Ascending aorta (tissue), 2 donors: ENCODE measurements around the gene GTF2H3. TPM values are rescaled to one million over a fixed set of nuclear protein-coding genes. Genes with fewer than 3 reads are reported as not detected.

Experiments
- DNase-seq, 2 donors: peaks; one replicate each; pipeline ENCODE4 v3.0.0-alpha.2; 2019; ENCODE audit warnings: low spot score in 2 of 2
- H3K27ac ChIP-seq, 2 donors: fragments of 200-600 bp; sonication (generic); one replicate each; pipeline ENCODE4 v1.5.1; 2016 to 2017; ENCODE audit warnings: mild to moderate bottlenecking in 1 of 2
- H3K27me3 ChIP-seq: fragments of 200-600 bp; sonication (generic); one replicate; pipeline ENCODE4 v1.5.1; 2017
- H3K36me3 ChIP-seq, 2 donors: fragments of 200-600 bp; sonication (generic); one replicate each; pipeline ENCODE4 v1.5.1; 2016
- H3K4me1 ChIP-seq, 2 donors: fragments of 200-600 bp; sonication (generic); one replicate each; pipeline ENCODE4 v1.5.1; 2016 to 2017; ENCODE audit warnings: mild to moderate bottlenecking in 1 of 2
- H3K4me3 ChIP-seq, 2 donors: fragments of 200-600 bp; sonication (generic); one replicate each; pipeline ENCODE4 v1.5.1; 2016 to 2017; ENCODE audit warnings: mild to moderate bottlenecking in 1 of 2
- H3K9me3 ChIP-seq, 2 donors: fragments of 200-600 bp; sonication (generic); one replicate each; pipeline ENCODE4 v1.5.1; 2016
- intact Hi-C: fragments of 100-400 bp; cut with DNase I; formaldehyde crosslinking; loops from one replicate; pipeline ENCODE4 v1.15.1; 2023
- total RNA-seq: library from RNA; depleted of rRNA; stranded (reverse); fragments of >200 nt; gene quantifications from one replicate; pipeline ENCODE4 v1.1.0, GENCODE V29; 2016
- TF ChIP-seq, protein P1 (sequence below), 3 experiments: fragments of 200-600 bp in 2 of 3; fragments of 450-650 bp in 1 of 3; sonication (generic) in 2 of 3; IDR thresholded peaks; one replicate each; pipeline ENCODE4 v1.5.1; 2016 to 2019; ENCODE audit warnings: antibody characterized with exemption in 3 of 3, mild to moderate bottlenecking in 1 of 3, moderate library complexity in 1 of 3

The GTF2H3 gene
- total RNA-seq, 1 donor from 2014 or later = 12.0 TPM

DNA sequence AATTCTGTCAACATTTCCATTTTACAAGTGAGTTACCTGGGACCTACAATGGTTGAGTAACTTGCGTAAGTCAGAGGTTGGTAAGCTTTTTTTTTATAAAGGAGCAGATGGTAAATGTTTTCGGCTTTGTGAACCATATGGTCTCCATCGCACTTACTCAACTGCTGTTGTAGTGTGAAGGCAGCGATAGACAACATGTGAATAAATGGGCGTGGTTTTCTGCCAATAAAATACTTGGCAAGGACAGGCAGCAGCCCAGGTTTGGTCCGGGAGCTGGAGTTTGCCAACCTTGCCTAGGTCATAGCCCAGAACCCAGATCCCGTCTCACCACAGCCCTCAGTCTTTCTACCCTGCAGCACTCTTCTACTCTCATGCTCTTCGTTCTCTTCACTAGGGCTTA lies 25.4 kb upstream of the GTF2H3 start:
- Histone ChIP-seq H3K9me3 (no peaks in the 10 kb centered on the region), H3K4me1 (no peaks in the 10 kb centered on the region), H3K27ac (no peak overlapping the region), H3K4me3 (no peak overlapping the region), H3K27me3 (no peaks in the 10 kb centered on the region), H3K36me3 (peaks cover 67 to 82% of the 10 kb centered on the region in 2 donors)
- intact Hi-C loops = no loop called here
- DNase-seq = no peak
- TF ChIP-seq, protein P1, sequence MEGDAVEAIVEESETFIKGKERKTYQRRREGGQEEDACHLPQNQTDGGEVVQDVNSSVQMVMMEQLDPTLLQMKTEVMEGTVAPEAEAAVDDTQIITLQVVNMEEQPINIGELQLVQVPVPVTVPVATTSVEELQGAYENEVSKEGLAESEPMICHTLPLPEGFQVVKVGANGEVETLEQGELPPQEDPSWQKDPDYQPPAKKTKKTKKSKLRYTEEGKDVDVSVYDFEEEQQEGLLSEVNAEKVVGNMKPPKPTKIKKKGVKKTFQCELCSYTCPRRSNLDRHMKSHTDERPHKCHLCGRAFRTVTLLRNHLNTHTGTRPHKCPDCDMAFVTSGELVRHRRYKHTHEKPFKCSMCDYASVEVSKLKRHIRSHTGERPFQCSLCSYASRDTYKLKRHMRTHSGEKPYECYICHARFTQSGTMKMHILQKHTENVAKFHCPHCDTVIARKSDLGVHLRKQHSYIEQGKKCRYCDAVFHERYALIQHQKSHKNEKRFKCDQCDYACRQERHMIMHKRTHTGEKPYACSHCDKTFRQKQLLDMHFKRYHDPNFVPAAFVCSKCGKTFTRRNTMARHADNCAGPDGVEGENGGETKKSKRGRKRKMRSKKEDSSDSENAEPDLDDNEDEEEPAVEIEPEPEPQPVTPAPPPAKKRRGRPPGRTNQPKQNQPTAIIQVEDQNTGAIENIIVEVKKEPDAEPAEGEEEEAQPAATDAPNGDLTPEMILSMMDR (IDR thresholded peaks at IDR 0.05) = no peak

DNA sequence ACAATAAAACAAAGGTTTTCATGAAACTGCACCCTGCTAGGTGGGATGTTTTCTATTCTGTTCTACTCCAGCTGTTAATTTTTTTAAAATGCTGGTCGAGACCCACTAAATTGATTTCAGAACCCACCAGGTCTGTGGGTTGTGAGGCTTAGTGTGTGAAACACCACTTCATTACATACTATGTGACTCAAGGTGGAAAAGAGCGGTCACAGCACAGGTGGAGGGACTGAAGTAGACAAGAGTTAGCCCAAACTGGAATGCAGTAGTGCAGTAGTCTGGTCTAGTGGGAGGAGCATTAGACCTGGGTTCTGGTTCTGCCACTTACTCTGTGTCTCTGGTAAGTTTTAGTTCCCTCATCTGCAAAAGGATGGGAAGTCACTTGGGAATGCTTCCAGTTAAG lies 19.5 kb upstream of the GTF2H3 start:
- H3K27ac ChIP-seq = no peak overlapping the region
- H3K4me1 ChIP-seq = no peaks in the 10 kb centered on the region
- H3K27me3 ChIP-seq = no peaks in the 10 kb centered on the region
- peaks cover 89 to 94% of the 10 kb centered on the region in 2 donors for H3K36me3 ChIP-seq
- H3K9me3 ChIP-seq = no peaks in the 10 kb centered on the region
- no peak overlapping the region for H3K4me3 ChIP-seq
- intact Hi-C loops = no loop called here
- DNase-seq = no peak
- TF ChIP-seq, protein P1 (IDR thresholded peaks at IDR 0.05) = no peak

DNA sequence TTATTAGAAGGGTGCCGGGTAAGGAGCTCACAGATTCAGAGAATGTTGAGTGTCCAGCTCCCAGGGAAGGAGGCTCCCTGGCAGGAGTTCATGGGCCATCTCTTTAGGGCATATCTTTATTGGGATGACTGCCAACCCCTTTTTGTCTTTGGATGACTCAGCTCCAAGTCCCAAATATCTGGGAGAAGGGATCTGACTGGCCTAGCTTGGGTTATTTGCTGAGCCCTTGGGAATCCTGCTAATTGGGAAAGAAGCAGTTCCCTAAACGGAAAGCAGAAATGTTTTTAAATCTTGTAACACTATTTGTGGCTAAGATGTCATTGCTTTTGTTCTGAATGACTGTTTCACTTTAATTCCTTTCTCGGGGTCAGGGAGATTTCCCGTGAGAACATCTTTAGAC lies 19.1 kb upstream of the GTF2H3 start:
- Histone ChIP-seq H3K27me3 (no peaks in the 10 kb centered on the region), H3K9me3 (no peaks in the 10 kb centered on the region), H3K4me1 (no peaks in the 10 kb centered on the region), H3K27ac (no peak overlapping the region), H3K4me3 (no peak overlapping the region), H3K36me3 (peaks cover 88 to 94% of the 10 kb centered on the region in 2 donors)
- DNase-seq = no peak
- TF ChIP-seq, protein P1 (IDR thresholded peaks at IDR 0.05) = no peak
- intact Hi-C loops = no loop called here

DNA sequence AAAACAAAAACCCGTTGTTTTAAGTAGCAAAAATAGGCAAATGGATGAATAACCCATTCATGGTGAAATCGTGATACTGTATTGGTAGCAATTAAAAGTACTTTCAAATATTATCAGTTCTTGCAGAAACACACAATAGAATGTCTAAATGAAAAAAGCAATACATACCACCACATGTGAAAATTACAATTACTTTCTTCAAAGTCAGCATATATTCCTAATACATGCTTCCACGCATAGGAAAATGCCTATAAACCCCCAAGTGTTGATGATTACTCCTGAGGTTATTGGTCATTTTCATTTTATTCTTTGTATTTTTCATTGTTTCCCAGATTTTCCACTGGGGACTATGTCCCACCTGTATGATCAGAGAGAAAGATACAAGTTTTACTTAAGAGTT lies 16.5 kb upstream of the GTF2H3 start:
- DNase-seq = no peak
- peaks cover 82 to 94% of the 10 kb centered on the region in 2 donors for H3K36me3 ChIP-seq
- no peak overlapping the region for H3K27ac ChIP-seq
- intact Hi-C loops = no loop called here
- H3K4me3 ChIP-seq = no peak overlapping the region
- H3K4me1 ChIP-seq = no peaks in the 10 kb centered on the region
- H3K27me3 ChIP-seq = no peaks in the 10 kb centered on the region
- TF ChIP-seq, protein P1 (IDR thresholded peaks at IDR 0.05) = no peak
- H3K9me3 ChIP-seq = no peaks in the 10 kb centered on the region

DNA sequence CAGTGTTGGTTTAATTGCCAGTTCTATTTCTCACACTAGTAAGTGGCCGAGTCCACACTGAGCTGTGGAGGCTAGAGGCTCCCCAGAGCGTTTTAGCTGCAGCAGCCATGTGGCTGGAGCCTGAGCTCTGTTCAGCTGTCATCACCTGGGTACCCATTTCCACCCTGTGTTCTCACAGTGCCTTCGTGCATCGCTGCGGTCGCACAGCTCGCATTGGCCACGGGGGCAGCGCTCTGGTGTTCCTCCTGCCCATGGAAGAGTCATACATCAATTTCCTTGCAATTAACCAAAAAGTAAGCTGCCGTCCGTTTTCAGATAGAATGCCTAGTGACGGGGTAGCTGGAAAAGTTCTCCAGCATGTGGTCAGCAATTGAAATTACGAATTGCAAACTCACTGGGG lies 16.0 kb upstream of the GTF2H3 start:
- H3K4me3 ChIP-seq = no peak overlapping the region
- H3K9me3 ChIP-seq = no peaks in the 10 kb centered on the region
- no peaks in the 10 kb centered on the region for H3K27me3 ChIP-seq
- intact Hi-C loops = no loop called here
- no peak for DNase-seq
- H3K36me3 ChIP-seq = peaks cover 82 to 94% of the 10 kb centered on the region in 2 donors
- no peak overlapping the region for H3K27ac ChIP-seq
- H3K4me1 ChIP-seq = no peaks in the 10 kb centered on the region
- TF ChIP-seq, protein P1 (IDR thresholded peaks at IDR 0.05) = no peak

DNA sequence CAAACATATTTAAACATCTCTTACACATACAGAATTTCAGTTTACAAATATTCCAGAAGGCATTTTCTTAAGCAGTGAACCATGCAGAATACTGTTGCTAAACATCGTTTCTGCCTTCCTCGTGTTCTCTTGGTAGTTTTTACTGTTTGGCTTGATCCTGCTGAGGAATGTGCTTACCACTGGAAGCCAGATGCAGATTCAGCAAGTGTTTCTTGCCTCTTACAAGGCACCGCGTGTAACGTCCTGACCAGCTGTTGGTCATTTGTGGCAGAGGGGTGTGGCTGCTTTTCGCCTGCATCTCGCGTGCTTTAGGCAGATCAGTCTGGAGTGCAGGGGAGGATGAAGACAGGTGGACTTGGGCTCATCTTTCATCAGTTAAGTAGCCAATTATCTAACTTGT lies 12.5 kb upstream of the GTF2H3 start:
- intact Hi-C loops = no loop called here
- TF ChIP-seq, protein P1 (IDR thresholded peaks at IDR 0.05) = no peak
- H3K36me3 ChIP-seq = peaks cover 75 to 93% of the 10 kb centered on the region in 2 donors
- H3K9me3 ChIP-seq = no peaks in the 10 kb centered on the region
- H3K4me1 ChIP-seq = no peaks in the 10 kb centered on the region
- no peaks in the 10 kb centered on the region for H3K27me3 ChIP-seq
- H3K4me3 ChIP-seq = no peak overlapping the region
- DNase-seq = no peak
- H3K27ac ChIP-seq = no peak overlapping the region
